GM13977 (cell line): ENCODE data around the gene ABLIM2.

ENCODE experiments used
- DNase-seq: peaks from one replicate; pipeline ENCODE4 v3.0.0; 2012; ENCODE audit warnings: low spot score
- in situ Hi-C: fragments of 300-500 bp; cut with MboI; formaldehyde crosslinking; loops from one replicate; pipeline ENCODE4 v1.12.0; 2022; ENCODE audit warnings: low sequenced_read_pairs, low pct_unique_long_range_greater_than_20kb, mixed read lengths, inconsistent platforms; ENCODE audit not compliant: unreplicated experiment
- TF ChIP-seq, protein P1 (sequence below): IDR thresholded peaks from 2 replicates; pipeline ENCODE4 v1.5.1; 2012; ENCODE audit warnings: mild to moderate bottlenecking, control low read depth; ENCODE audit not compliant: insufficient read depth; ENCODE audit errors: extremely low read depth, missing control alignments

ABLIM2 gene

DNA sequence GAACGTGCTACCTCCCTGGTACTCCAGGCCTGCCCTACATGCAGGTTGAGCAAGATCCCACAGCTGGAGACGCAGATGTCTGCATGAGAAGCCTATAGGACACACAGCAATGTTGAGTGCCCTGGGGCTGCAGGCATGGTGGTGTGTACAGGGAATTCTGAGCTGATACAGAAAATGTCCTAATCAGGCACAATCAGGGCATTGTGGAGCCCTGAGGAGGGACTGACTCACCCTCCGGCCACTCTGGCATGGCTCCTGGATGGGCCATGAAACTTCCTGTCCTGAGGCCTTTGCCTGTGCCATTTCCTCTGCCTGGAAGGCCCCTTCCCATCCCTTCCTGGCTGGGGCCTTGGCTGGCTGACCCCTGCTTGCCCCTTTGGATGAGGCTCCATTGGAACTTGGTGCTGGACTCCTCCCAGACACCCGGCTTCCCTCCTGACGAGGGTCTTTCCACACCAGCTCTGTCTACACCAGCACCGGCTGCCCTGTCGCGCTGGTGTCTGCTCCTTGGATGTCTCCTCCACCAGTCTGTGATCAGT is 202.3 kb downstream of the ABLIM2 start:
- TF ChIP-seq, protein P1, sequence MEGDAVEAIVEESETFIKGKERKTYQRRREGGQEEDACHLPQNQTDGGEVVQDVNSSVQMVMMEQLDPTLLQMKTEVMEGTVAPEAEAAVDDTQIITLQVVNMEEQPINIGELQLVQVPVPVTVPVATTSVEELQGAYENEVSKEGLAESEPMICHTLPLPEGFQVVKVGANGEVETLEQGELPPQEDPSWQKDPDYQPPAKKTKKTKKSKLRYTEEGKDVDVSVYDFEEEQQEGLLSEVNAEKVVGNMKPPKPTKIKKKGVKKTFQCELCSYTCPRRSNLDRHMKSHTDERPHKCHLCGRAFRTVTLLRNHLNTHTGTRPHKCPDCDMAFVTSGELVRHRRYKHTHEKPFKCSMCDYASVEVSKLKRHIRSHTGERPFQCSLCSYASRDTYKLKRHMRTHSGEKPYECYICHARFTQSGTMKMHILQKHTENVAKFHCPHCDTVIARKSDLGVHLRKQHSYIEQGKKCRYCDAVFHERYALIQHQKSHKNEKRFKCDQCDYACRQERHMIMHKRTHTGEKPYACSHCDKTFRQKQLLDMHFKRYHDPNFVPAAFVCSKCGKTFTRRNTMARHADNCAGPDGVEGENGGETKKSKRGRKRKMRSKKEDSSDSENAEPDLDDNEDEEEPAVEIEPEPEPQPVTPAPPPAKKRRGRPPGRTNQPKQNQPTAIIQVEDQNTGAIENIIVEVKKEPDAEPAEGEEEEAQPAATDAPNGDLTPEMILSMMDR = no peak
- in situ Hi-C loops = no loop called here
- no peak for DNase-seq

DNA sequence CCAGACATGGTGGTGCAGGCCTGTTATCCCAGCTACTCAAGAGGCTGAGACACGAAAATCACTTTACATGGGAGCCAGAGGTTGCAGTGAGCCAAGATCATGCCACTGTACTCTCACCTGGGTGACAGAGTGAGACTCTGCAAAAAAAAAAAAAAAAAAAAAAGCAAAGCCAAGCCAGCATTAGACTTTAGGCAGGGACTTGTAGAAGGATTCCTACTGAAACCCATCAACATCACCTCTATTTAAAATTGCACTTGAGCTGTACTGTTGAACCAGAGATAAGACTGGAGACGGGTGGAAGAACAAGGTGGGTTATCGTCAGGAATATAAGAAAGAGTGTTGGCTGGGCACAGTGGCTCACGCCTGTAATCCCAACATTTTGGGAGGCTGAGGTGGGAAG is 203.2 kb downstream of the ABLIM2 start:
- no peak for DNase-seq
- in situ Hi-C loops = no loop called here
- TF ChIP-seq, protein P1 = no peak

DNA sequence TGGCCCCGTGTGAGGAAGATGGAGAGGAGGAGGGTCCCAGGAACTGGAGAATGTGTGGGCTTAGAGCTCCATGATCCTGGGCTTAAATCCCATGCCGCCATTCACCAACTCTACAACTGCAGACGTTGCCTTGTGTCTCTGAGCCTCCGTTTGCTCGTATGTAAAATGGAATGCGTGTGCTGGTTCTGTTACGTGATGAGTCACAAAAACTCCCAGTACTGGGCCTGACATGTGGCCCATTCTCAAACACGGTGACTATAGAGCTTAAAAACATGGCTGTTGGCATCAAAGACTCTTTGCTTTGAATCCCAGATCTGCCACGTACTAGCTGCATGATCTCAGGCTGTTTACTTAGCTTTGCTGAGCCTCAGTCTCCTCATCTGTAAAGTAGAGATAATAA is 206.0 kb downstream of the ABLIM2 start:
- TF ChIP-seq, protein P1 = no peak
- no peak for DNase-seq
- in situ Hi-C loops = no loop called here

DNA sequence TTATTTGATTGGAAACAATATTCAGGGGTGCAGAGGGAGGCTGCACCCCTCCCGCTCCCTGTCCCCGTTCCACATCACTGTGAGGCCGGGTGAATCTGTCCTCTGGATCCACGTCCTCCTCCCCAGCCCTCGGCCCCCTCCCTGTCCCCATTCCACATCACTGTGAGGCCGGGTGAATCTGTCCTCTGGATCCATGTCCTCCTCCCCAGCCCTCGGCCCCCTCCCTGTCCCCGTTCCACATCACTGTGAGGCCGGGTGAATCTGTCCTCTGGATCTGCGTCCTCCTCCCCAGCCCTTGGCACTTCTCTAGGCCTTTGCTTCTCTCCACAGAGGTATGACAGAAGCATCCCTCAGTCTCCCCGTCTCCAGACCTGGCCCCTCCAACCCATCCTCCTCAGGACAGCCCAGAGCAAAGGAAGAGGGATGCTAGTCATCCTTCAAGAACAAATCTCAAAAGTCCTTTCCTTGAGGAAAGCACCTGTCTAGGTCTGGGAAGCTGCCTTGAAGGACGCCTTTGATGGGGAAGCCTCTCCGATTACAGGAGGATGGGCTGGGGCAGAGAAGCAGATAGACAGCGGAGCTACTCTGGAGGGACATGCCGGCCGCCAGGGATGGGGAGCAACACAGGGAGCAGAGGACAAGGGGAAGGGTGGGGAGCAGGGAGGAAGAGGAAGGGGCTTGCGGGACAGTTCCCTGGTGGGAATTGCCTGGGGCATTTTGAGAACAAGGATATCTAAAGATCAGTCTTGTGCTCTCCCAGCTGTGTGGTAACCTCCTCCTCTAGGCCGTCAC is 208.1 kb downstream of the ABLIM2 start:
- TF ChIP-seq, protein P1 = no peak
- in situ Hi-C loops = no loop called here
- DNase-seq = no peak

DNA sequence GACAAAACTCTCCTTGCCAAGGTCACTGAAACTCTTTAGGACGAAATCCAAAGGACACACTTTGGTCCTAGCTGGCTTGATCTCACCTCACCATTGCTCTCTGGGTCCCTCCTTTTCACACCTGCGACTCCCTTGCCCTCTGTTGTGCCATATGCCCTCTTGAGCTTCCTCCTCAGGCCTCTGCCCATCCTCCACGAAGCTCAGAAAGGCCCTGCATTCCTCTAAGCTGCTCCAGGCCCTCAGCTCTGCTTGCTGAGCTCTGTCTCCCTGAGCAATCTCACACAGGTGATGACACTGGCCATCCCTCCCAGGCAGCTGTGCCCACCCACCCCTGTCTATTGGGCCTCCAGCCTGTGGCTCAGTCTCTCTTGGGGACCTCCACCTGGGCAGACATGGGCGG is 208.9 kb downstream of the ABLIM2 start:
- no peak for DNase-seq
- in situ Hi-C loops = no loop called here
- TF ChIP-seq, protein P1 = no peak

DNA sequence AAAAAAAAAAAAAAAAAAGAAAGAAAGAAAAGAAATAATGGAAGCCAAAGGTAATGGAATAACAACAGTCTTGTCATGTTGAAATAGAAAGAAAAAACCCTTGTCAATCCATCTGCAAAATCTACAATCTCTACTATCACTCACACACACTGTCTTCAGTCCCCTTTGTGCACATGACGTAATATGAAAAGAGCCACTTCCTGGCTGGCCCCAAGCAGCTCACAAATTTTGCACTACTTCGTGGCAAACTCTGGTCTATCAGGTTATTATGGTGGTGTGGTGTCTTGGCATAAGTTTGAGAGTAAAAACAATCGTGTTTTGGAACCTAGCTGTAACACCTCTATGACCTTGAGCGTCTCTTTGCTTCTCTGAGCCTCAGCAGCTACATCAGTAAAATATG is 210.7 kb downstream of the ABLIM2 start:
- DNase-seq = no peak
- in situ Hi-C loops = no loop called here
- TF ChIP-seq, protein P1 = no peak
